HL-60 (cell line): ENCODE data around the gene DCPS.

Source experiments
- DNase-seq, 2 experiments: peaks; one replicate each; pipeline ENCODE4 v3.0.0-alpha.2; 2010 to 2020; ENCODE audit warnings: low read depth in 1 of 2, low spot score in 1 of 2
- H3K27ac ChIP-seq: fragments of 250-450 bp; sonication (Bioruptor Pico); replicated peaks from 2 replicates; pipeline ENCODE4 v1.5.1; 2020; ENCODE audit warnings: mild to moderate bottlenecking, moderate library complexity
- H3K27me3 ChIP-seq: fragments of 250-450 bp; sonication (Bioruptor Pico); 2 replicates; pipeline ENCODE4 v1.5.1; 2021; ENCODE audit warnings: mild to moderate bottlenecking, moderate library complexity; ENCODE audit not compliant: insufficient read depth, poor library complexity, severe bottlenecking
- H3K4me3 ChIP-seq: replicated peaks from 2 replicates; pipeline ENCODE4 v1.5.1; 2011; ENCODE audit warnings: mild to moderate bottlenecking, control low read depth, low read length; ENCODE audit not compliant: insufficient read depth
- CTCF ChIP-seq: IDR thresholded peaks from one replicate; pipeline ENCODE4 v1.5.1; 2011; ENCODE audit warnings: low read length, control low read depth, inconsistent platforms; ENCODE audit not compliant: insufficient read depth
- GABPA ChIP-seq: IDR thresholded peaks from 2 replicates; pipeline ENCODE4 v1.6.1; 2012; ENCODE audit warnings: low read depth
- POLR2AphosphoS5 ChIP-seq: IDR thresholded peaks from 2 replicates; pipeline ENCODE4 v1.6.1; 2012; ENCODE audit warnings: low read depth
- REST ChIP-seq: IDR thresholded peaks from 2 replicates; pipeline ENCODE4 v1.6.1; 2012; ENCODE audit warnings: low read depth; ENCODE audit not compliant: insufficient replicate concordance
- SPI1 ChIP-seq: IDR thresholded peaks from 2 replicates; pipeline ENCODE4 v1.6.1; 2012; ENCODE audit warnings: low read depth, mild to moderate bottlenecking, borderline replicate concordance

Gene DCPS

GRCh38 chr11:126257144-126257543 is 46.7 kb upstream of the DCPS start:
- no peaks in the 10 kb centered on the region for H3K27me3 ChIP-seq
- no peak for TF ChIP-seq SPI1
- no peak for TF ChIP-seq CTCF
- no peak for TF ChIP-seq REST
- no peak for TF ChIP-seq GABPA
- TF ChIP-seq POLR2AphosphoS5 = no peak
- H3K4me3 ChIP-seq = no peak overlapping the region
- no peak for DNase-seq
- no peak overlapping the region for H3K27ac ChIP-seq

- DNase-seq = no peak
- TF ChIP-seq SPI1 (no peak), POLR2AphosphoS5 (no peak), REST (no peak), CTCF (no peak), GABPA (no peak)
Measured at GRCh38 chr11:126257764-126258163, 46.1 kb upstream of the DCPS start.

DNA sequence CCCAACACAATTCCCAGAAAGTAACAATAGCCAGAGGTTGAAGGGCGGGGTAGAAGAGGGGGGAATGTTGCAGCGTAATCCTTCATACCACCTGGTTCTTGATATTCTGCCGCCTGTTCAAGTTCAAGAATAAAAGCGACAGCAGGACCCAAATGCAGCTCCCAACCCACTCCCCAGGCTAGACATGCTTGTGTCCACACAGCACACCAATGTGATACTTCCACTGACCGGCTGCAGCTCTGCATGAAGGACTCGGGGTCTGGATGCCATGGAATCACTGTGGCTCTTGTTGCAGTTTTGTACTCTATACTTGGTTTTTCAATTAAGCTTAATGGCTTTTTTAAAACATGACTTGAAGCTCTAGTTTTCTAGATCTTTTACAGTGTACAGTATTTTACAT is 41.6 kb upstream of the DCPS start:
- no peak overlapping the region for H3K27ac ChIP-seq
- no peaks in the 10 kb centered on the region for H3K27me3 ChIP-seq
- DNase-seq = no peak
- H3K4me3 ChIP-seq = no peak overlapping the region
- no peak for TF ChIP-seq SPI1
- peak; percentile 53; the same call in 1 of the 2 replicates for TF ChIP-seq POLR2AphosphoS5

More at GRCh38 chr11:126257764-126258163, 46.1 kb upstream of the DCPS start:
- no peaks in the 10 kb centered on the region for H3K27me3 ChIP-seq
- no peak overlapping the region for H3K27ac ChIP-seq
- no peak overlapping the region for H3K4me3 ChIP-seq

DNA sequence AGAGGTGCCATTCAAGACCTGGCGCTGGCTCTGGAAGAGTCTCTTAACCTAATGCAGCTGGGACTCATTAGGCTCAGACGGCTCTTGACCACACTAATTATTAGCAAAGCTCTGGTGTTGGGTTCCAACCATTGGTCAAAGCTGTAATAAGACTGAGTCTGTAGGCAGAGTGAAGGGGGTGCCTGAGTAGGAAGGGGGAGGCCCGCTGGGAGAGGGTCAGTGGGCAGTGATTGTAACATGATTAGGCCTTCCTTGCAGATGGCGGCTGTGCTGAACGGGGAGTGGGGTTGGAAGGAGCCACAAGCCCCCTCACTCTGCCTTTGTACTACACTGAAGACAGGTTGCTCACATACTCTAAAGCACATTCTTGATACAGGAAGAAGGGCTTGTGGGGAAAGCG is 40.4 kb upstream of the DCPS start:
- no peak for DNase-seq
- Histone ChIP-seq H3K27ac (no peak overlapping the region), H3K4me3 (no peak overlapping the region), H3K27me3 (no peaks in the 10 kb centered on the region)
- TF ChIP-seq SPI1 (no peak), CTCF (no peak), GABPA (no peak), POLR2AphosphoS5 (no peak), REST (no peak)
